Lower lobe of right lung (tissue), 2 donors: ENCODE measurements around the gene TTC7B. TPM values are rescaled to one million over a fixed set of nuclear protein-coding genes. Genes with fewer than 3 reads are reported as not detected.

Experiments used
- ATAC-seq, 2 donors: fragments of 200-7000 bp; cut with Tn5 transposase; one replicate each; pipeline ENCODE4 v1.9.1; 2020 to 2022; ENCODE audit warnings: mild to moderate bottlenecking in 2 of 2, moderate library complexity in 2 of 2
- DNase-seq: peaks from one replicate; pipeline ENCODE4 v3.0.0-alpha.2; 2020
- H3K27ac ChIP-seq: fragments of 200-600 bp; one replicate; pipeline ENCODE4 v1.8.0; 2022
- H3K27me3 ChIP-seq: fragments of 200-600 bp; one replicate; pipeline ENCODE4 v1.8.0; 2022; ENCODE audit warnings: low read depth
- H3K36me3 ChIP-seq: fragments of 200-600 bp; one replicate; pipeline ENCODE4 v1.8.0; 2022; ENCODE audit warnings: mild to moderate bottlenecking
- H3K4me1 ChIP-seq: fragments of 200-600 bp; one replicate; pipeline ENCODE4 v1.8.0; 2022
- H3K4me3 ChIP-seq: fragments of 200-600 bp; one replicate; pipeline ENCODE4 v1.8.0; 2022; ENCODE audit warnings: mild to moderate bottlenecking
- H3K9me3 ChIP-seq: fragments of 200-600 bp; one replicate; pipeline ENCODE4 v1.8.0; 2022
- intact Hi-C: fragments of 100-400 bp; cut with DNase I; formaldehyde crosslinking; loops from one replicate; pipeline ENCODE4 v1.11.0; 2022
- total RNA-seq: library from RNA; stranded (reverse); fragmentation: NEBNext Ultra II Directional; extraction: Animal tissue kit (Norgen Biotek cat#: 25700); gene quantifications from one replicate; pipeline ENCODE4 v1.2.1, GENCODE V29; 2021
- TF ChIP-seq, protein P1 (sequence below): fragments of 200-600 bp; IDR thresholded peaks from one replicate; pipeline ENCODE4 v1.8.0; 2022; ENCODE audit warnings: antibody characterized with exemption, mild to moderate bottlenecking
- donor health status: DM: no; HTN: yes; CAD: no; lungs with severe emphysema.

Gene TTC7B
- total RNA-seq, 1 donor from 2014 or later: 54.1 TPM

DNA sequence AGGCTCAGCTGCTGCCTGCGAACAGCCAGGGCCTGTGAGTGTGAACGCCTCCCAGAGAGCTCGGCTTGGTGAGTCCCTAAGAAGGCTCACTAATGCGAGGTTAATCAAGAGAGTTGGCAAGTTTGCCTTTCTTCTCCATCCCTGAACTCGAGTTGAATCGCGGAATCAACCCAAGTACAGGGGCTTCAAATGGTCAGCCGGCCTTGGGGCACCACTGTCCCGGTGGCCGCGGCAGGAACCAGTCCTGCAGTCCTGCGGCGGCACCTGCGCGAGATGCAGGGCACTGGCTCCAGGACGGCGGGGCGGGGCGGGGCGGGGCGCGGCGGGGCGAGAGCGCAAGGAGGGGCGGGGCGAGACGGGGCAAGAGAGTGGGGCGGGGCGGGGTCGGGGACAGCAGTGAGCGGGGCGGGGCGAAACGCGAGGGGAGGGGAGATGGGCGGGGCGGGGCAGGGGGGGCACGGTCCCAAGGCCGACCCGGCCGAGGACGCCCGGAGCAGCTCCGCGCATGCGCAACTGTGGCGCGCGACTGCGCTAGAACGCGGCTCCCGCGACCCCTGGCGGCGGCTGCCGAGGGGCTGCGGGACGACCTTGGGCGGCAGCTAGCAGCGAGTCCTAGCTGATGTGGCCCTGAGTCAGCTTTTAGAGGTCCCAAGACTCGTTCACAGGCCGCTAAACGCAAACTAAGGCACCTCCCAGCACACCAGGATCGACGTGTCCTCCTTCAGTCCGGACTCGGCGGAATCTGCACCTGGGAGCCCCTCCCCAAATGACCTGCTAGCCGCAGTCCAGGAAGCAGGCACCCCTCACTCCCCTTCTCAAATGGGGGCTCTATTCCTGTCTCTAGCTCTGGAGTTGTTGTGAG lies 58.0 kb downstream of the TTC7B start:
- Histone ChIP-seq H3K27ac (peak overlapping the region; percentile 89), H3K36me3 (no peaks in the 10 kb centered on the region), H3K4me3 (peak overlapping the region; percentile 59), H3K27me3 (no peaks in the 10 kb centered on the region), H3K9me3 (no peaks in the 10 kb centered on the region), H3K4me1 (peaks cover 13% of the 10 kb centered on the region)
- intact Hi-C loops: no loop called here
- TF ChIP-seq, protein P1, sequence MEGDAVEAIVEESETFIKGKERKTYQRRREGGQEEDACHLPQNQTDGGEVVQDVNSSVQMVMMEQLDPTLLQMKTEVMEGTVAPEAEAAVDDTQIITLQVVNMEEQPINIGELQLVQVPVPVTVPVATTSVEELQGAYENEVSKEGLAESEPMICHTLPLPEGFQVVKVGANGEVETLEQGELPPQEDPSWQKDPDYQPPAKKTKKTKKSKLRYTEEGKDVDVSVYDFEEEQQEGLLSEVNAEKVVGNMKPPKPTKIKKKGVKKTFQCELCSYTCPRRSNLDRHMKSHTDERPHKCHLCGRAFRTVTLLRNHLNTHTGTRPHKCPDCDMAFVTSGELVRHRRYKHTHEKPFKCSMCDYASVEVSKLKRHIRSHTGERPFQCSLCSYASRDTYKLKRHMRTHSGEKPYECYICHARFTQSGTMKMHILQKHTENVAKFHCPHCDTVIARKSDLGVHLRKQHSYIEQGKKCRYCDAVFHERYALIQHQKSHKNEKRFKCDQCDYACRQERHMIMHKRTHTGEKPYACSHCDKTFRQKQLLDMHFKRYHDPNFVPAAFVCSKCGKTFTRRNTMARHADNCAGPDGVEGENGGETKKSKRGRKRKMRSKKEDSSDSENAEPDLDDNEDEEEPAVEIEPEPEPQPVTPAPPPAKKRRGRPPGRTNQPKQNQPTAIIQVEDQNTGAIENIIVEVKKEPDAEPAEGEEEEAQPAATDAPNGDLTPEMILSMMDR: peak; percentile 90
- DNase-seq (peak; percentile 95), ATAC-seq (peak; percentile 96 to 97)

DNA sequence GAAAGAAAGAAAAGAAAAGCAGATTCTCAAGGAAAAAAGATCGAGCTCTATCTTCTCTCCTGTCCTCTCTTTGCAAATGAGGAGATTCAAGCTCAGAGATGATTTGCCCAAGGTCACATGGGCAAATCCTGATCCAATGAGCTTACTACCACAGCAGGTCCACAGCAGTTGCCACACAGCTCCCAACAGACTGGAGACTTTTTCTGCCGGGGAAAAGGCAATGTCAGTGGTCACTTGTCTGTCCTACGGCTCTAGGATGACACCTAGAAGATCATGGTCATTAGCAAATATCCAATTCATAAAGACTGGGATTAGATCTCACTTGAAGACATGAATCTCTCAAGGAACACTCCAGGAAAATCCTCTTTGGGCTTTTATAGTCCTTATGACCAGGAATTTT lies 58.8 kb downstream of the TTC7B start:
- Histone ChIP-seq H3K9me3 (no peaks in the 10 kb centered on the region), H3K36me3 (no peaks in the 10 kb centered on the region), H3K27ac (no peak overlapping the region), H3K4me3 (peak overlapping the region; percentile 59), H3K27me3 (no peaks in the 10 kb centered on the region), H3K4me1 (peaks cover 13% of the 10 kb centered on the region)
- TF ChIP-seq, protein P1: no peak
- ATAC-seq (no peak), DNase-seq (no peak)
- intact Hi-C loops: no loop called here

DNA sequence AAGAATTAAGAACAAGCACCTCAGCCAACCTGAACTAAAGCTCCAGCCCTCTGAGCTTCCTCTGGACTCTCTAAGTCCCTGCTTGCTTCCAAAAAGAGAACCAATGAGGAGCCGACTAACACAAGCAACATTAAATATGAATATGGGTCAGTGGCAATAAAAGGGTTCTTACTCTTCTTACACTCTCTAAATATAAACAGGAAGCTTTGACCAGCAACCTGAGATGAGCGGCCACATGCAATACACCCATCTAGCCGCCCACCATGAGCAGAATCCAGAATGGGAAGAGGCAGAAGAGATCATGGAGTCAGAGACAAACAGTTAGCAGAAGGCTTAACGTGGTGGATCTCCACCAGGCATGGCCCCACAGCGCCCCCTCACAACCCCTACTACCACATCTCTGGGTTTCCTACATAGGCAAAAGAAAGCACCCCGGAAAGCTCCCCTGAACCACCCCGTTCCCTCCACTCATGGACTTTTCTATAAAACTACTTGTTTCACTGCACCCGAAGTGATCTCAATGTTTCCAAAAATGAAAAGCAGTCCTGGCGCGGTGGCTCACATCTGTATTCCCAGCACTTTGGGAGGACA lies 59.4 kb downstream of the TTC7B start:
- no peak overlapping the region for H3K27ac ChIP-seq
- no peak for DNase-seq

DNA sequence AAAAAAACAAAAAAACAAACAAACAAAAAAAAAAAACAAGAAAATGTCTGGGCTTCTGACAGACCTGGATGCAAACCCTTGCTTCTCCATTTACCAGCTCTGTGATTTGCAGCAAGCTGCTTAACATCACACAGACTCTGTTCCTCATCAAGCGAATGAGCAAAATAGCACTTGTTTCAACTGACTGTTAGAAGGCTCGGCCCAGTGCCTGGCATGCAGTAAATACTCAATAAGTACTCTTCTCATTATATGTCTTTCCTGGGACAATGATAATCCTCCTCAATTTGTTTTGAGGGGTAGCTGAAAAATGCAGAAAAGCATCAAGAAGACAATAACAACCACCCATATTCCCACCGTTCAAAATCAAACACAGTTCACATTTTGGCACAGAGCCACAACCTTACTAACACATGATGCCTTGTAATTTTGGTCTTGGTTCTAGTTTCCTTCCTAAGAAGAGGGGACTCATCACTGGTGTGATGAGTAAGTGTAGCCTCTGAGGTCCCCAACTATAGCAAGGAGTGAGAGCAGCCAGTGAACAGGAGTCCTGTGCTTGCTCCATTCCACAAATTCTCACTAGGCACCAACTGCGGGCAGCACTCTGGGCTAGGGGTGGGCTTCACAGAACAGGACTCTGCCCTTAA lies 60.4 kb downstream of the TTC7B start:
- ATAC-seq: no peak
- Histone ChIP-seq H3K36me3 (no peaks in the 10 kb centered on the region), H3K9me3 (no peaks in the 10 kb centered on the region), H3K27me3 (no peaks in the 10 kb centered on the region), H3K4me3 (no peak overlapping the region), H3K27ac (no peak overlapping the region), H3K4me1 (peaks cover 13% of the 10 kb centered on the region)
- intact Hi-C loops: no loop called here
- no peak for DNase-seq
- TF ChIP-seq, protein P1: no peak

More for the DNA sequence above, 59.4 kb downstream of the TTC7B start:
- H3K9me3 ChIP-seq: no peaks in the 10 kb centered on the region
- H3K27me3 ChIP-seq: no peaks in the 10 kb centered on the region
- peaks cover 13% of the 10 kb centered on the region for H3K4me1 ChIP-seq
- TF ChIP-seq, protein P1: no peak
- ATAC-seq: no peak
- intact Hi-C loops: no loop called here
- no peak overlapping the region for H3K4me3 ChIP-seq
- no peaks in the 10 kb centered on the region for H3K36me3 ChIP-seq

- ATAC-seq: no peak
- intact Hi-C loops: no loop called here
These were observed 62.7 kb downstream of the TTC7B start for GRCh38 chr14:90753456-90754005.

More at GRCh38 chr14:90753456-90754005, 62.7 kb downstream of the TTC7B start:
- DNase-seq: no peak
- Histone ChIP-seq H3K4me1 (peaks cover 1% of the 10 kb centered on the region), H3K9me3 (peaks cover 11% of the 10 kb centered on the region), H3K27me3 (no peaks in the 10 kb centered on the region), H3K36me3 (no peaks in the 10 kb centered on the region), H3K27ac (no peak overlapping the region), H3K4me3 (no peak overlapping the region)
- TF ChIP-seq, protein P1: no peak
